ENCODE measurements around the gene CACNB2. TPM values are rescaled to one million over a fixed set of nuclear protein-coding genes. Genes with fewer than 3 reads are reported as not detected.

Gene CACNB2
- polyA plus RNA-seq, result 1 to 10 TPM in 2 of 3 donors, under 1 TPM in 1; 0.58 to 3.4 (median 1.0) TPM

- H3K27ac ChIP-seq (ENCODE audit: low read depth, low read length), result no peak within 1 kb of the TSS
- 0 to 1% (median 1%) methylated on average over 69 to 100 of the region's 100 CpGs for WGBS, 3 donors
Observed at GRCh38 chr10:18140149-18140956, at the start of gene CACNB2. TSS of gene CACNB2 (plus strand) at chr10:18140424.

DNA sequence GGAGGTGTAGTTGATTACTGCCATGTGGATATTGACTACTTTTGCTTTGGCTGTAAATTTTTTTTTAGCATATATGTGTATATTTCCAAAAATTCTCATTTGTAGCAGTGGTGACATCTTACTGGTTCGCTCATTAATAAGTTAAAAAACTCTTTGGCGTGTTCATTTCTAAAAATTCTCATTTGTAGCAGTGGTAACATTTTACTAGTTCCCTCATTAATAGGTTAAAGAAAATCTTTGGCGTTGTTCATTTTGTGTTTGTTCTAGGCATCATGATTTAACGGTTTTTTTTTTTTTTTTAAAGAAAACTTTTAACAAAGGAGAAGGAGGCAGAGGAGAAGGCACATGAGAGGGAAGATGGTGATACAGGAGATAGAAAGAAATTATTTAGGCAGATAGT is 45.9 kb upstream of the CACNB2 start:
- WGBS, 3 donors, result 68 to 90% (median 88%) methylated on average over 4 of the region's 4 CpGs
- no peak overlapping the region for H3K27ac ChIP-seq (ENCODE audit: low read depth, low read length)

DNA sequence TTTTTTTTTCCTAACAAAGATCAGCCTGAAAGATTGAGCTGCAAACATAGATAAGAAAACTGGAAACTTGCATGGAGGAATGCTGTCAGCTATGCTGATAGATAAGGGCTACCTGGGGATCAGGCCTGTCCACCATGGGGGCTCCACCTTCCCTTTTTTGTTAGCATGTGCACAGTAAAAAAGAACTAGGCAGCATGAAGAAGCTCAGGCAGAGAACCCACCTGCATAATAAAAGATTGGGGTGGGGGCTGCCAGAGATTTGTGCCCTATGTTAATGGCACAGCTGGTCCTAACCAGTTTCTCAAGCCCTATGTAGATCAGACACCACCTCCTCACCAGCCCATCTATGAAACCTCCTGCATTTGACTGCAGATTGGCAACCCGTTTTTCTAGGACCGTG is 45.4 kb upstream of the CACNB2 start:
- H3K27ac ChIP-seq (ENCODE audit: low read depth, low read length), result no peak overlapping the region
- WGBS, 3 donors, result 93 to 97% (median 97%) methylated on average over 2 of the region's 2 CpGs

DNA sequence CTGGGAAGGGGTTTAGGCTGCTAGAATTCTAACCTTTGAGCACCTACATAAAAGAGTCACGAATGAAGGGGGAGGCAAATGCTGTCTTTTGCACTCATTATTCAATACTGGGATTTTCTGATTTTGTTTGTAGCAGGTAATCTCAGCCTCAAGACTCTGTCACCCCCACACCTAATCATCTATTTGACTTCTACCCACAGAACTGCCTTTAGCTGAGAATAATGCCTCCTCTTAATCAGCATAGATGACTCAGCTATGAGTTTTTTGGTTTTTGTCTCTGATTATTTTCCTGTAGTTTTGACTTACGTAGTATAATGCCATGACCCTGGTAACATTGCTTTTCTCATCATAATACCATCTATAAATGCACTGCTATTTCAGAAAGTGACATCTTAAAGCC is 42.7 kb upstream of the CACNB2 start:
- no peak overlapping the region for H3K27ac ChIP-seq (ENCODE audit: low read depth, low read length)
- 67 to 90% (median 84%) methylated on average over 2 of the region's 2 CpGs for WGBS, 3 donors

GRCh38 chr10:18098201-18098600 is 42.0 kb upstream of the CACNB2 start:
- 71 to 85% (median 78%) methylated on average over 3 of the region's 3 CpGs for WGBS, 3 donors
- H3K27ac ChIP-seq (ENCODE audit: low read depth, low read length), result no peak overlapping the region

GRCh38 chr10:18099415-18099814 is 40.8 kb upstream of the CACNB2 start:
- no peak overlapping the region for H3K27ac ChIP-seq (ENCODE audit: low read depth, low read length)
- 79 to 87% (median 81%) methylated on average over 3 of the region's 3 CpGs for whole genome bisulfite sequencing, 3 donors

GRCh38 chr10:18100669-18101068 is 39.6 kb upstream of the CACNB2 start:
- 45 to 63% (median 48%) methylated on average over 1 of the region's 1 CpG for WGBS, 3 donors

DNA sequence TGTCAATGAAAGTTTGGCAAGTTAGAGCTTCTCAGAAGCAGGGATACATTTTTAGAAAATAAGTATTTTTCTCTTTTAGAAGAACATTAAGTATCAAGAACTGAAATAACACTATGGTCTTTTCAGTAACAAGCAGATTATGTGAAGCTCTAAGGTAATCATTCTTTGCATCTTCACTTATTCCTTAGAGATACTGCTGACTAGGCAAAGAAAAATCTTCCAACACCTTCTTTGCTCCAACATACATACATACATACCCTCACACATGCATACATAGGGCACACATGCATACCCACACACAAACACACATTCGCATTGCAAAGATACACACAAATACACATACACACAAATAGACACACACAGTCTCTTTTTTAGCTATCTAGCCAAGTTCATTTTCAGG is 37.8 kb upstream of the CACNB2 start:
- WGBS, 3 donors, result 91 to 99% (median 97%) methylated on average over 1 of the region's 1 CpG
- H3K27ac ChIP-seq (ENCODE audit: low read depth, low read length), result no peak overlapping the region

More at GRCh38 chr10:18100669-18101068, 39.6 kb upstream of the CACNB2 start:
- H3K27ac ChIP-seq (ENCODE audit: low read depth, low read length), result no peak overlapping the region

GRCh38 chr10:18104223-18104872 is 35.9 kb upstream of the CACNB2 start:
- 61 to 67% (median 67%) methylated on average over 10 of the region's 10 CpGs for WGBS, 3 donors
- H3K27ac ChIP-seq (ENCODE audit: low read depth, low read length), result no peak overlapping the region

- H3K27ac ChIP-seq (ENCODE audit: low read depth, low read length), result no peak overlapping the region
- 84 to 92% (median 87%) methylated on average over 6 of the region's 6 CpGs for WGBS, 3 donors
Observed at GRCh38 chr10:18109341-18109870, 30.8 kb upstream of the CACNB2 start.

DNA sequence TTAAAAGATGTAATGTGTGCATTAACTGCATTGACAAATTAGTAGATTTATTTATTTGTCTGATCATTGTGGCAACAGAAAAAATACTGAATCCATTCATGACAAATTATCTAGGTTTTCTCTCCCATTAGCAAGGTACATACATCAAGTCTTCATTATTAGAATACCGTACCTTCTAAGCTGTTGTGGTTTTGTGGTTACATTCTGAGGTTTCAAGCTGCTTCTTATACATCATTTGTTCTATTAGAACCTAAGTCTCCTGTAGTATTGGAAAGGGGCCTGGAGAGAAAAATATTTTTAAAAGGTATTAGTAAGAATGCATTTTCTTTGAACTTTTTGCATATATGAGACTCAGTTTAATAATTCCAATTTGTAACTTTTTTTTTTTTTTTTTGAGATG is 26.3 kb upstream of the CACNB2 start:
- WGBS, 3 donors, result 42 to 74% (median 71%) methylated on average over 1 of the region's 1 CpG
- H3K27ac ChIP-seq (ENCODE audit: low read depth, low read length), result no peak overlapping the region

- WGBS, 3 donors, result 80 to 88% (median 82%) methylated on average over 2 of the region's 2 CpGs
- H3K27ac ChIP-seq (ENCODE audit: low read depth, low read length), result no peak overlapping the region
Observed at GRCh38 chr10:18117276-18117675, 22.9 kb upstream of the CACNB2 start.

DNA sequence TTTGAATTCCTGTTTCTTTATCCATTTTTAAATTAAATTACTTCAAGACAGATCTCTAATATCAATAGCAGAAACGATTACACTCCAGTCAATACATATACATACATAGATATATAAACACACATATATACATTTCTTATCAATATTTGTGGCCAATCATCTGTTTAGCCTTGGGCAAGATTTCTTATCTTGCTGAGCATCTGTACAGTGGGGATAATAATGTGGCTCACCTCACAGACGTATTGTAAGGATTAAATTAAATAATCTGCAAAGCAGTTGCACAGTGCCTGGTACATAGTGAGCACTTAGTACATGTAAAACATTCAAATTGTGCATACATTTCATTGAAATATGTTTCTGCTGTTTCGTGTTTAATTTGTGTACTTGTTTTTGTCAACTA is 17.5 kb upstream of the CACNB2 start:
- WGBS, 3 donors, result 75 to 82% (median 77%) methylated on average over 3 of the region's 3 CpGs
- no peak overlapping the region for H3K27ac ChIP-seq (ENCODE audit: low read depth, low read length)

GRCh38 chr10:18133046-18133445 is 7.2 kb upstream of the CACNB2 start:
- H3K27ac ChIP-seq (ENCODE audit: low read depth, low read length), result no peak overlapping the region
- WGBS, 3 donors, result 77 to 90% (median 87%) methylated on average over 3 of the region's 3 CpGs

DNA sequence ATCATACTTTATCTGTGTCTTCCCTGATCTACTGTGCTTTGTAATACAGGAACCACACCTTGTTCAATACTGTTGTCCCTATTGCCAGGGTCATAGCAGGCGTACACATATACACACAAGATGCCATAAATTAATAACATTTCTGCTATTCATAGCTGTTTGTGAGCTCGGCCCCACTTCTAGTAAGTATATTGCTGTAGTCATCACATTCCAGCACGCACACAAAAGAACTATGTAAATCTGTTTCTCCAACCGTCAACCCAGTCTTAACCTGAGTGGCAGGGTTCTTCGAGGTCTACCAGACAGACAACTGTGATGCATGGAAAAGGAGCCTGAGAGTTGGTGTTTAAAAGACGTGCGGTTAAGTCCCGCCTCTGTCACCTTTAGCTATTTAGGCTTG is 5.7 kb upstream of the CACNB2 start:
- no peak overlapping the region for H3K27ac ChIP-seq (ENCODE audit: low read depth, low read length)
- 81 to 85% (median 84%) methylated on average over 8 of the region's 8 CpGs for WGBS, 3 donors

GRCh38 chr10:18134921-18135320 is 5.3 kb upstream of the CACNB2 start:
- WGBS, 3 donors, result 81 to 89% (median 86%) methylated on average over 4 of the region's 4 CpGs
- H3K27ac ChIP-seq (ENCODE audit: low read depth, low read length), result no peak overlapping the region

- no peak overlapping the region for H3K27ac ChIP-seq (ENCODE audit: low read depth, low read length)
- 72 to 77% (median 76%) methylated on average over 8 of the region's 8 CpGs for WGBS, 3 donors
Observed at GRCh38 chr10:18136073-18136791, 4.0 kb upstream of the CACNB2 start.

GRCh38 chr10:18137111-18137510 is 3.1 kb upstream of the CACNB2 start:
- 89 to 100% (median 98%) methylated on average over 1 of the region's 1 CpG for WGBS, 3 donors
- H3K27ac ChIP-seq (ENCODE audit: low read depth, low read length), result no peak overlapping the region

Measured in adipose tissue (tissue), 3 donors.